HG03354 (cell line): Measurements from ENCODE around the gene CAMKMT.

Experiments used
- ATAC-seq: cut with Tn5 transposase; IDR thresholded peaks from one replicate; pipeline ENCODE4 v1.9.1; 2021; ENCODE audit warnings: mild to moderate bottlenecking; ENCODE audit not compliant: unreplicated experiment, poor library complexity, severe bottlenecking

Gene CAMKMT

DNA sequence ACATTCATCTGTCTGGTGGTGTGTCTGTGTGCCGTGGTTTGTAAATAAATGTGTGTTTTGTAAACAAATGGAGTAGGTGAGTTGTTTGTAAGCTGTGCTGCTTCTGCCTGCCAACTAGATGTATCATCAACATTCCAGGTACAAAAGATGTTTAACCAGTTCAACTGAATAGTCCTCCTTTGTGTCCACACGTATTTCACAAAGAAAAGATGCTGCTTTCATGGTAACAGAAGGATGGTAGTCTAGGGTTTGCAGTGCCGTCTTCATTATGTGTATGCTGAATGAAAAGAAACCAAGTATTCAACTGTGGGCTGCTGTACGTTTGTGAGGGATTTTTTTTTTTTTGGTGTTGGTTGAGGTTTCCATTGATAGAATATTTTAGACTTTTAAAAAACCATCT, 72.1 kb downstream of the CAMKMT start:
- ATAC-seq, result no peak

DNA sequence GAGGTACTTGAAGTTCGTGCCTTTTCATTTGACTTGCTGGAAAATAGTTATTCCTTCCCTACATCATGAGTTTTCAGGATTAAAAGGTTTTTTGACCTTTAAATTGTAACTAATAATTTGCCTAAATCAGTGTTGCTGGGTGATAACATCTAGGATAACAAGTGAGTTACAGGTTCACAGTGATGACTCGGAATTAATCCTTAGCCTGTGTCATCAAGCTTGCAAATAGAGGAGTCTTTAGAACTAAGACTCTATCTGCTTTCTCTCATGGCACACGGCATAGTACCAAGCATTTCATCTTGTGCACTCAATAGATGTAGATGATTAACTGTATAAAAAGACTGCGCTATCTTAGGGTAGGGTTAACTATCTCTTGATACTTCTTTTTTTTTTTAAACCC, 79.5 kb downstream of the CAMKMT start:
- ATAC-seq, result no peak

DNA sequence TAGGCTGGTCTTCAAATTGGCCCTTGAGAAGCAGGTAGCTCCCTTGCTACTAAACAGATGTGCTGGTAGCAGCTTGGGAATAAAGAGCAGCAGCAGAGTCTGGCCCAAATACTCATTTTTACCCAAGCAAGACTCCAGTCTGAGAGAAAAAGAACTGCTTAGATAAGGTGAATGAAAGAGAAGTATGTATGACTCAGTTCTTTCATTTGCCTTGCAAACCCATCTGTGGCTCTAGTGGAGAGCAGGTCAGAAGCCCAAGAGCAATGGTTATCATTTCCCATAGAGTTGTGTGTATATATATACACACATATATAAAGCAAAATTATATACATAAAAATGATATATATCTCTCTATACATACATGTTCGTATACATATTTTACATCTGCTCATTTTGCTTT, 80.3 kb downstream of the CAMKMT start:
- no peak for ATAC-seq

- no peak for ATAC-seq
Measured at GRCh38 chr2:44443517-44443916, 81.8 kb downstream of the CAMKMT start.

GRCh38 chr2:44444881-44445280, 83.1 kb downstream of the CAMKMT start:
- ATAC-seq, result no peak

- ATAC-seq, result no peak
Measured at GRCh38 chr2:44448860-44449527, 87.2 kb downstream of the CAMKMT start.

GRCh38 chr2:44450082-44450481, 88.3 kb downstream of the CAMKMT start:
- no peak for ATAC-seq

DNA sequence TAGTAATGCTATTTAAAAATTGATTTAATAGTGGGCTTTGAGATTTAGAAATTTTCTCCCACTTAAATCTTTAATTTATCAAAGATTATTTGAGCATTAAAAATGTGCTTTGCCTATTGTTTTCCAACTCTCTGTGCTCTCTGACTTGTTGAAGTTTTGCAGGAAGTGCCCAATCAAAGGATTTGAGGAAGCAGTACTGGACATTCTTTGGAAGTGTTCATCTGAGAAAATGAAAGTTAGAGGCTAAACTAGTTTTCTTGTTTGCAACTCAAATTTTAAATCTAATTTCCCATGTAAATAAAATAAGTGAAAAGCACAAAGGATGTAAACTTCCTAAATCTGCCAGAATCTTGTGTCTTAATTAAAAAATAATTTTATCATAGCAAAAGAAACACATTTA, 89.1 kb downstream of the CAMKMT start:
- no peak for ATAC-seq

DNA sequence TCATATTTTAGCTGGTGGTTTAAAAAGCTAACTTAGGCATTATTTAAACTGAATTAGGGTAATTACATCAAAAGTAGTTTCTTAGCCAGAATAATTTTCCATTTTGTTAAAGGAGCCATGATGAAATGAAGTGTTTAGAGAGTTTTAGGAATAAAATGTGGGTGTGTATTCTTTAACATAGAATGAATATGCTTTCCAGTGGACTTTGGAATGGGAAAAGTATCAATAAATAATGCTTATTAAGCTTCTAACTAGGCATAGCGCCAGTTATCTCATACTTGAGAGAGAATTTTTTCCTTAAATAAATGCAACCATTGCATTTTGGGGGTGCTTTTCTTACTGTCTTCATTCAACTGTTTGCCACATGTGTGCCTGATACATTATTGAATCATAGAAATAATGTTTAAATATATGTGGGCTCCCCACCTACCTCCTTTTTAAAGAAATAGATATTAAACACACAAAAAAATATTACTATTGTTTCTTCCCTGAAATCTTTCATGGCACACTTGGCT, 90.4 kb downstream of the CAMKMT start:
- no peak for ATAC-seq

- ATAC-seq, result no peak
Measured at GRCh38 chr2:44453259-44453658, 91.5 kb downstream of the CAMKMT start.

DNA sequence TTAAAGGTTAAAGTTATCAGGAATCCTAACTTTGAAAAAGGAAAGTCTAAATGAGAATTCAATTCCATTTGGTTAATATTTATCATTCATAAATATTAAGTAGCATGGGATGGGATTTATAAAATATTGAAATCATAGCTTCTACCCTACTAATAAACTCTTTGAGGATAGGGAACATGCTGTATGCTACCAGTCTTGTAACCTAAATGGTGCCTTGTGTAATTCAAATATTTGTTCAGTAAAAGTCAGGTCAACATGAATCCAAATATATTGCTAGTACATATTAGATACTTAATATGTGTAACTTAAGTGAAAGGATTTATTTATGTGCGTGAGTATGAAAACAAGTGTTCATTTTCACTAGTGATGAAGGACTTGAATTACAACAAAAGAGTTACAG, 94.1 kb downstream of the CAMKMT start:
- no peak for ATAC-seq

DNA sequence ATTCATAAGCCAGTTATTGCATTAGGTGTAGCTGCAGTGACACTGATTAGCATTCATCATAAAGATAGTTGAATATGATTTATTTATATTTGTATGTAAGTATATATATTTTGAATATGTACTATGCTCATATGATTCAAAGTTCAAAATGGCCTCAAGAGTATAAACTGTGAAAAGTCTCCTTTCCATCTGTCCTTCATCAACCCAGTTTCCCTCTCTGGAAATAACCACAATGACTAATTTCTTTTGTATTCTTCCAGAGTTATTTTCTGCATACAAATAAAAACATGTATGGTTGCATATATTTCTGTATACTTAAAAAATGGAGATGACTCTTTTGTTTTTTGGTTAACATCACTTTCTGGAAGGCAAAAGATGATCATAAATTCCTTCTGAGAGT, 95.2 kb downstream of the CAMKMT start:
- no peak for ATAC-seq

DNA sequence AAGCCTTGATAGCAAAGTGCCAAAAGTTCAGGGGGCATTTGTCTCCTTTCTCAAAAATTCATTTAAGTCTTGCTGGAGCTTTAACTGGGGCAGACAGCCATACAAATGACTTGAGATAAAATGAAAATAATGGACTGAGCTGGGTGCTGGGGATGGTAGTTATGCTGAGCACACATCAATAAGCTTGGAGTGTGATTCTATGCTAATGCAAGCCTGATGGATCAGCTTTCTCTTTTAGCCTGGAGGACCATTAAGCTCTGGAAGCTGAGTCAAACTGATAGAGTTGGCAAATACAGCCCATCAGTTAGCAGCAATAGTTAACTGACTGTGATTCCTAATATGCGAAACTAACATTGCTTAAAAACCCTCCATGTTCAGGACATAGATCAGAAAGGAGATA, 98.0 kb downstream of the CAMKMT start:
- no peak for ATAC-seq

DNA sequence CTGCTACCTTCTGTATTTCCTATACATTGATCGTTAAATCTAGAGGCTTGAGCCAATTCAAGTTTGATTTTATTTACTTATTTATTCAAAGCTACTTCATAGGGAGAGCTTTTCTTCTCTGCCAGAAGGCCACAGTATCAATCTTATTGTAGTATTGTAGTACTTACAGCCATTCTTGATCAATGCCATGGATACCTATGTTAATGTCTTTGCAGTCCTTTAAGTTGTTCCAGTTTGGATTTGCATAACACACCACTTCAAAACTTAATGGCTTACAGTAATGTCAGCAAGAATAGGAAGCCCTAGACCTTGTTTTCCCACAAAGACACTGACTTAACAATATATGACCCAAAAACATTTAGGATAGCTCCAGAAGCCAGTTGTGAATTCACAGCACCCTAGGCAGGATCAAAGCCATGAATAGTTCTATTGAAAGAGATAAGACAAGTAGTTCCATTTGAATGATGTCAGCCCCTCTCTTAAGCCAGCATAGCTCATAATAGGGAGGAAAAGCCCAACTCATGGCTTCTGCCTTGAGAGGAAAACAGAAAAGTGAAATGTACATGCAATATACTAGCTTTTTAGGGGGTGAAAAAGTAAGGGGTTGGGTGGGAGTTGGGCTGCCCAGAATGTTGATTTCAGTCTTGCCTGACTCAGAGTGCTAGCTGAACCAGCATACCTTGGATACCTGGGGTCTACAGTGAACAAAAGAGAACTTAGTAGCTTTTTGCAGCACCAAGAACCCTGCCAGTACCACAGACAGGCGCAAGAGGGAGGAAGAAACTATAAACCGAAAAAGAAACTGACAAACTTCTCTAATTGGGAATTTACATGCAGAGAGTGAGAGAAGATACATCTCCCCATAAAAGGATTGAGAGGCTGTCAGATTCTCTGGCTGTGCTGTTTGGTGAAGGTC, 101.4 kb downstream of the CAMKMT start:
- ATAC-seq, result no peak

DNA sequence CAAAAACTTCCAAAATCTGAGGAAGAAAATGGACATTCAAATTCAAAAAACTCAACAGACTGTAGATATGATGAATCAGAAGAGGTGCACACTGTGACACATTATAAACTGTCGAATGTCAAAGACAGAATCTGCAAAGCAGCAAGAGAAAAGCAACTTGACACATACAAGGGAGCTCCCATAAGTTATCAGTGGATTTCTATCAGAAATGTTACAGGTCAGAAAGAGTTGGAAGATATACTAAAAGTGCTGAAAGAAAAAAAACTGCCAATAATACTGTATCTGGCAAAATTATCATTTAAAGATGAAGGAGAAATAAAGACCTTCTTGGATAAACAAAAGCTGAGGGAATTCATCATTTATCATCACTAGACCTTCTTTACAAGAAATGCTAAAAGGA, 102.7 kb downstream of the CAMKMT start:
- no peak for ATAC-seq

DNA sequence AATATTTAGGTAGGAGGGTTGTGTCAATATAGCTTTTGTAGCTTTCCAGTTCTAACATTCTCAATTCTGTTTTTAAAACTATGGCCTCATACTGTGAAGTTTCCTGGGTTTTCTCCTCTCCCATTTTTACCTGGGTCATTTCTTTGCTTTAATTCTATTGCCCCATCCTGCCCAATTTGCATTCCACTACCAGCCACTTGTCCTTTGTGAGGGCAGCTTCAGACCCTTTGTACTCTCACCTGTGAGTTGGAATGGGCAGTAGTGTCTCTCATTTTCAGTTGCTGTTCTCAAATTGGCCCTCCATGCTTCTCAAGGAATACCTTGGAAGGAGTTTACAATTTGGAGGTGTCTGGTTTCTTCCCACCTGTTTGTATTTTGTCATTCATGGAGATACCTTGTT, 108.4 kb downstream of the CAMKMT start:
- ATAC-seq, result no peak

GRCh38 chr2:44477657-44478414, 116.1 kb downstream of the CAMKMT start:
- no peak for ATAC-seq

GRCh38 chr2:44479127-44479887, 117.6 kb downstream of the CAMKMT start:
- peak; percentile 99 for ATAC-seq

- ATAC-seq, result no peak
Measured at GRCh38 chr2:44480068-44480467, 118.3 kb downstream of the CAMKMT start.

DNA sequence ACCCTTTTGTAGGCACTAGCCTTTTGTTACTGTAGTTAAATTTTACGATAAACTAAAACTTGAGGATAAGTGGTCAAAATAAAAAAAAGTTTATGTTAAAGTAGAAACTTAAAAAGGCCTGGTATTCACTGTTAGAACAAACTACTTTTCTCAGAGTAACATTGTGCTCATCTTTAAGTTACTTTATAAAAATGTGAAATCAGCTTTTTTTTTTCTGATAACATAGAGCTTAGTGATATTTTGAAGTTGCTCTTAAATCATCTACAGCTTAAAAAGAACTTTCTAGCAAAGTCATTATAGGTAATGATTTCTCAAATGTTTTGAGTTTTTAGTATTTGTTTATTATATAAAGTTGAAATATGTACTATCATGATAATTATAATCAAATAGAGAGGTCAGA, 125.3 kb downstream of the CAMKMT start:
- no peak for ATAC-seq
